GM06990 (cell line): Measurements from ENCODE around the gene CHAF1B.

ENCODE experiments used
- DNase-seq: peaks from one replicate; pipeline ENCODE4 v3.0.0-alpha.2; 2011; ENCODE audit not compliant: insufficient read length; ENCODE audit errors: extremely low read depth
- H3K27me3 ChIP-seq: replicated peaks from 2 replicates; pipeline ENCODE4 v1.6.0; 2011; ENCODE audit warnings: low read length; ENCODE audit not compliant: control insufficient read depth, insufficient read depth
- H3K36me3 ChIP-seq: 2 replicates; pipeline ENCODE4 v1.5.1; 2011; ENCODE audit warnings: low read length; ENCODE audit not compliant: control insufficient read depth, insufficient read depth
- H3K4me3 ChIP-seq: replicated peaks from 2 replicates; pipeline ENCODE4 v1.5.1; 2011; ENCODE audit warnings: low read depth, mild to moderate bottlenecking, control low read depth, low read length
- TF ChIP-seq, protein P1 (sequence below): IDR thresholded peaks from 2 replicates; pipeline ENCODE4 v1.5.1; 2011; ENCODE audit warnings: low read length, control low read depth, mild to moderate bottlenecking, inconsistent platforms; ENCODE audit not compliant: insufficient read depth, poor library complexity, severe bottlenecking

CHAF1B gene

DNA sequence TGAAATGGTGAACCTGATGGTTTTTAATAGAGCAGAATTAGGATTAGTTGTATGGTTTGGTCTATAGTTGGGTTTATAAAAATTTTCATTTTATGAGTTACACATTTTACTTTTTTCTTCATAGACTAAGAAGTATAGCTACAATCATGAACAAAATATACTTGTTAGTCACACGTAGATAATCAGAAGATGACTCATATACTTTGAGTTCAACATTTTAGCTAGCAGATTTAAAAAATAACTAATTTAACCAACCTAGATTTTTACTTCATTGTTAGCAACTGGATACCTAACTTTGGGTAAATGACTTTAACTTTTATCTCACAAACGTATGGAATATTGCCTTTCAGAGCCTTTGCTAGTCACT is 37.2 kb upstream of the CHAF1B start:
- Histone ChIP-seq H3K27me3 (no peaks in the 10 kb centered on the region), H3K36me3 (peaks cover 19% of the 10 kb centered on the region), H3K4me3 (no peak overlapping the region)
- TF ChIP-seq, protein P1, sequence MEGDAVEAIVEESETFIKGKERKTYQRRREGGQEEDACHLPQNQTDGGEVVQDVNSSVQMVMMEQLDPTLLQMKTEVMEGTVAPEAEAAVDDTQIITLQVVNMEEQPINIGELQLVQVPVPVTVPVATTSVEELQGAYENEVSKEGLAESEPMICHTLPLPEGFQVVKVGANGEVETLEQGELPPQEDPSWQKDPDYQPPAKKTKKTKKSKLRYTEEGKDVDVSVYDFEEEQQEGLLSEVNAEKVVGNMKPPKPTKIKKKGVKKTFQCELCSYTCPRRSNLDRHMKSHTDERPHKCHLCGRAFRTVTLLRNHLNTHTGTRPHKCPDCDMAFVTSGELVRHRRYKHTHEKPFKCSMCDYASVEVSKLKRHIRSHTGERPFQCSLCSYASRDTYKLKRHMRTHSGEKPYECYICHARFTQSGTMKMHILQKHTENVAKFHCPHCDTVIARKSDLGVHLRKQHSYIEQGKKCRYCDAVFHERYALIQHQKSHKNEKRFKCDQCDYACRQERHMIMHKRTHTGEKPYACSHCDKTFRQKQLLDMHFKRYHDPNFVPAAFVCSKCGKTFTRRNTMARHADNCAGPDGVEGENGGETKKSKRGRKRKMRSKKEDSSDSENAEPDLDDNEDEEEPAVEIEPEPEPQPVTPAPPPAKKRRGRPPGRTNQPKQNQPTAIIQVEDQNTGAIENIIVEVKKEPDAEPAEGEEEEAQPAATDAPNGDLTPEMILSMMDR, result no peak
- no peak for DNase-seq

GRCh38 chr21:36349315-36349714 is 35.9 kb upstream of the CHAF1B start:
- TF ChIP-seq, protein P1, result no peak
- Histone ChIP-seq H3K4me3 (no peak overlapping the region), H3K27me3 (no peaks in the 10 kb centered on the region), H3K36me3 (peaks cover 21% of the 10 kb centered on the region)
- DNase-seq, result no peak

DNA sequence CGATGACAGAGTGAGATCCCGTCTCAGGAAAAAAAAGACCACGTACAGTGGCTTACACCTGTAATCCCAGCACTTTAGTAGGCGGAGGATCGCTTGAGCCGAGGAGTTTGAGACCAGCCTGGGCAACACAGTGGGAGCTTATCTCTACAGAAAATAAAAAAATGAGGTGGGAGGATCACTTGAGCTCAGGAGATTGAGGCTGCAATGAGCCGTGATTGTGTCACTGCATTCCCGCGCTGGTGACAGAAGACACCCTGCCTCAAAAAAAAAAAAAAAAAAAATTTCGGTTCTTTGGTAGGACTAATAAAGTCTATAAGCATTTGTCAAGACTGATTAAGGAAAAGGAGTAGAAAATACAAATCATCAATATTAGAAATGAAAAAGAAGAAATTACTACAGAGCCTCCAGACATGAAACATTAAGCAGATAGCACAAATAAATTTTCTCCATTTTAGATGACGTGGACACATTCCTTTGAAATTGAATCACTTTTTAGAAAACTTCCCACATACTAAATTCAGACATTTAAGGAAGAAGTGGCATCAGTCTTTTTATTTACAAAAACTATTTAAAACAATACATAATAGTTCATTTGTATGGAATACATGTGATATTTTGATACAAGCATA is 34.8 kb upstream of the CHAF1B start:
- no peak overlapping the region for H3K4me3 ChIP-seq
- peaks cover 19% of the 10 kb centered on the region for H3K36me3 ChIP-seq
- DNase-seq, result no peak
- TF ChIP-seq, protein P1, result no peak
- no peaks in the 10 kb centered on the region for H3K27me3 ChIP-seq

DNA sequence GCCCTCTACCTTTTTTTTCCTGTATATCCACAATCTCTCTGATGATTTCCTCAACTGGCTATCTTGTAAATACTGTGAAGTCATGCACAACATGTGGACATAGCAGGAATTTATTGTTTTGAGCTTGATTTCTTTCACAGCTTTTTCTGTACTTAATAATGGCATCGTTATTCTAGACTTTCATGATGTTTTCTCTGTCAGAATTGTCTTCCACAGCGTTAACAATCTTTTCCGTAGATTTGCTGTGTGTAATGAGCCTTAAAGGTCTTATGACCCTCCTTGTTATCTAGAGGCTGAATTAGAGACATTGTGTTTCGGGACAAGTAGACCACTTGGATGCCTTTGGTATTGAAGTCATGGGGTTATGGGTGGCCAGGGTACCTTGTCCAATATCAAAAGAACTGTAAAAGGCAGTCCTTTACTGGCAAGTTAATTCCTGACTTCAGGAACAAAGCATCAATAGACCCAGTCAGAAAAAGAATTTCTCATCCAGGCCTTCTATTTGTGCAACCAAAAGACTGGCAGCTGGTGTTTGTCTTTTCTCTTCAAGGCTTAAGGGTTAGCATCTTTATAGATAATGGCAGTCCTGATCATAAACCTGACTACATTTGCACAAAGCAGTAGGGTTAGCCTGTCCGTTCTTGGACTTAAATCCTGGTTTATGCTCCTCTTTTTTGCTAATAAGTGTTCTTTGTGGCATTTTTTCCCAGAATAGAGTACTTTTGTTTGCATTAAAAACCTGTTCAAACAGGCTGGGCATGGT is 30.1 kb upstream of the CHAF1B start:
- H3K27me3 ChIP-seq, result no peaks in the 10 kb centered on the region
- DNase-seq, result no peak
- TF ChIP-seq, protein P1, result no peak
- peaks cover 10% of the 10 kb centered on the region for H3K36me3 ChIP-seq
- no peak overlapping the region for H3K4me3 ChIP-seq

- H3K36me3 ChIP-seq, result peaks cover 9% of the 10 kb centered on the region
- no peak for DNase-seq
- H3K4me3 ChIP-seq, result no peak overlapping the region
- H3K27me3 ChIP-seq, result no peaks in the 10 kb centered on the region
- TF ChIP-seq, protein P1, result no peak
These were observed 29.3 kb upstream of the CHAF1B start for GRCh38 chr21:36355868-36356267.
